Keratinocyte (primary cell): ENCODE measurements around the gene ADAMTS6.

ENCODE experiments used
- EZH2 ChIP-seq: IDR thresholded peaks from one replicate; pipeline ENCODE4 v1.6.1; 2012; ENCODE audit warnings: inconsistent platforms, mild to moderate bottlenecking, low read length, moderate library complexity
- TF ChIP-seq, protein P1 (sequence below), 3 experiments: IDR thresholded peaks in 1 of 3; conservative IDR thresholded peaks in 1 of 3; optimal IDR thresholded peaks in 1 of 3; 2 replicates in 2 of 3; 3 replicates in 1 of 3; pipeline versions ENCODE3 to v1.5.1; 2011; ENCODE audit warnings: low read length in 3 of 3, mild to moderate bottlenecking in 3 of 3, moderate library complexity in 2 of 3, control low read depth in 1 of 3, inconsistent platforms in 1 of 3; ENCODE audit not compliant: insufficient read depth in 2 of 3; ENCODE audit errors: extremely low read depth in 1 of 3

DNA sequence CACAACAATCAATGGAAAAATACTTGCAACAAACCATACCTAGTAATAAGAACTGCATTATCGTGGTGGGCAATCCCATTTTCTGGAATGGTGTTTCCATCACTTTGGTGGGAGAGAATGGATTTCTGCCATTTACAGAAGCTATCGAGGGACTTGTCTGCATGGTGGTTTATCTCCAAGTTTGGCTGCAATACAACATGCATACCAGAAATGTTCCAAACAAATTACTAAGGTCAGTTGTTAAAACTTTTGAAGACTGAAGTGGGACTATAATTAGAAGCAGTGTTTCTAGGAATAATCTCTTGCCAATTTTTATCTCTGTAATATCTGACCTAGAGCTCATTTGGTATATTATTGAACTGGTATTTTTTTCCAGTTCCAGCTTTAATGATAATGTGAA is 30.3 kb downstream of the ADAMTS6 start:
- no peak for TF ChIP-seq EZH2
- TF ChIP-seq, protein P1, sequence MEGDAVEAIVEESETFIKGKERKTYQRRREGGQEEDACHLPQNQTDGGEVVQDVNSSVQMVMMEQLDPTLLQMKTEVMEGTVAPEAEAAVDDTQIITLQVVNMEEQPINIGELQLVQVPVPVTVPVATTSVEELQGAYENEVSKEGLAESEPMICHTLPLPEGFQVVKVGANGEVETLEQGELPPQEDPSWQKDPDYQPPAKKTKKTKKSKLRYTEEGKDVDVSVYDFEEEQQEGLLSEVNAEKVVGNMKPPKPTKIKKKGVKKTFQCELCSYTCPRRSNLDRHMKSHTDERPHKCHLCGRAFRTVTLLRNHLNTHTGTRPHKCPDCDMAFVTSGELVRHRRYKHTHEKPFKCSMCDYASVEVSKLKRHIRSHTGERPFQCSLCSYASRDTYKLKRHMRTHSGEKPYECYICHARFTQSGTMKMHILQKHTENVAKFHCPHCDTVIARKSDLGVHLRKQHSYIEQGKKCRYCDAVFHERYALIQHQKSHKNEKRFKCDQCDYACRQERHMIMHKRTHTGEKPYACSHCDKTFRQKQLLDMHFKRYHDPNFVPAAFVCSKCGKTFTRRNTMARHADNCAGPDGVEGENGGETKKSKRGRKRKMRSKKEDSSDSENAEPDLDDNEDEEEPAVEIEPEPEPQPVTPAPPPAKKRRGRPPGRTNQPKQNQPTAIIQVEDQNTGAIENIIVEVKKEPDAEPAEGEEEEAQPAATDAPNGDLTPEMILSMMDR (optimal IDR thresholded peaks at IDR 0.05 in 1 of 3, IDR thresholded peaks at IDR 0.05 in 1 of 3, conservative IDR thresholded peaks at IDR 0.05 in 1 of 3; ENCODE audit: extremely low read depth in 1 of 3, insufficient read depth in 2 of 3, low read length in 3 of 3) = no peak
